NK-92 treated with Interleukin-12 subunit alpha and Interleukin-12 subunit beta, amount 100 ng/mL, for 24 hours (cell line): Measurements from ENCODE around the gene ABCA7.
A peak's percentile ranks its signal among the peaks of the same experiment; 100 is the strongest.

Source experiments
- DNase-seq: peaks from one replicate; lab custom pipeline; 2025; lab: John Stamatoyannopoulos, UW

The ABCA7 gene

GRCh38 chr19:1055886-1056620 lies 16.1 kb downstream of the ABCA7 start:
- DNase-seq, result no peak

GRCh38 chr19:1057176-1057855 lies 17.4 kb downstream of the ABCA7 start:
- DNase-seq, result no peak

DNA sequence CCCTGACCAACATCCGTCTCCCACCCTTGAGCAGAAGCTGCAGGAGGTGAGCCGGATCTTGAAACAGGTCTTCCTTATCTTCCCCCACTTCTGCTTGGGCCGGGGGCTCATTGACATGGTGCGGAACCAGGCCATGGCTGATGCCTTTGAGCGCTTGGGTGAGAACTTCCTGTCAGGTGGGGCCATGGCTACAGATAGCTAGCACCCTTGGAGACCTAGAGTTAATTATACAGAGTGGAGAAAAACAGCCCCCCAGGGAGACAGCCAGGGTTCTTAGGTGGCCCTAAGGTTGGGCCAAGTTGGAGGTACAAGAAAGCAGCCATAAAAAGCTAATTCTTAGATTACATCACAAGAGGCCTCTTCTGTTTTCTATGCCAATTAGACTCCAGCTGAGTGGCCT lies 18.2 kb downstream of the ABCA7 start:
- no peak for DNase-seq

- DNase-seq, result no peak
These were observed 20.8 kb downstream of the ABCA7 start for GRCh38 chr19:1060689-1061088.

- no peak for DNase-seq
These were observed 22.1 kb downstream of the ABCA7 start for GRCh38 chr19:1061987-1062386.

GRCh38 chr19:1062387-1063029 lies 22.6 kb downstream of the ABCA7 start:
- no peak for DNase-seq

DNA sequence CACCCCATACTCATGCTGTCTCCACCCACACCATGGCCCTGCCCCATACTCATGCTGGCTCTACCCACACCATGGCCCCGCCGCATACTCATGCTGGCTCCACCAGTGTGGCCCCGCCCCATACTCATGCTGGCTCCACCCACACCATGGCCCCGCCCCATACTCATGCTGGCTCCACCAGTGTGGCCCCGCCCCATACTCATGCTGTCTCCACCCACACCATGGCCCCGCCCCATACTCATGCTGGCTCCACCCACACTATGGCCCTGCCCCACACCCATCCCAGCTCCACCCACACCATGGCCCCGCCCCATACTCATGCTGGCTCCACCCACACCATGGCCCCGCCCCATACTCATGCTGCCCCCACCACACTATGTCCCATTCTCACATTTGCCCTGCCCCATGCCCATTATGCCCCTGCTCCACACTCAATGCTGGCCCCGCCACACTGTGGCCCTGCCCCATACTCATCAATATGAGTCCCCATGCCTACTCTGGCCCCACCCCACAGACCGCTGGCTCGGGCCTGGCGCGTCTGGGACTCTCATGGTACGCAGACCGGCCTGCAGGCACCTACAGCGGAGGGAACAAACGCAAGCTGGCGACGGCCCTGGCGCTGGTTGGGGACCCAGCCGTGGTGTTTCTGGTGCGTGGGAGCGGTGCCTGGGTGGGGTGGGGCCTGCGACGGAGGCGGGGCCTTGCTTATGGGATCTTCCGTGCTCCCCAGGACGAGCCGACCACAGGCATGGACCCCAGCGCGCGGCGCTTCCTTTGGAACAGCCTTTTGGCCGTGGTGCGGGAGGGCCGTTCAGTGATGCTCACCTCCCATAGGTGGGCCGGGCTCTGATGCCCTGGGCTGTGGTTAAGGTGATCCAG lies 23.4 kb downstream of the ABCA7 start:
- peak; percentile 72 for DNase-seq

DNA sequence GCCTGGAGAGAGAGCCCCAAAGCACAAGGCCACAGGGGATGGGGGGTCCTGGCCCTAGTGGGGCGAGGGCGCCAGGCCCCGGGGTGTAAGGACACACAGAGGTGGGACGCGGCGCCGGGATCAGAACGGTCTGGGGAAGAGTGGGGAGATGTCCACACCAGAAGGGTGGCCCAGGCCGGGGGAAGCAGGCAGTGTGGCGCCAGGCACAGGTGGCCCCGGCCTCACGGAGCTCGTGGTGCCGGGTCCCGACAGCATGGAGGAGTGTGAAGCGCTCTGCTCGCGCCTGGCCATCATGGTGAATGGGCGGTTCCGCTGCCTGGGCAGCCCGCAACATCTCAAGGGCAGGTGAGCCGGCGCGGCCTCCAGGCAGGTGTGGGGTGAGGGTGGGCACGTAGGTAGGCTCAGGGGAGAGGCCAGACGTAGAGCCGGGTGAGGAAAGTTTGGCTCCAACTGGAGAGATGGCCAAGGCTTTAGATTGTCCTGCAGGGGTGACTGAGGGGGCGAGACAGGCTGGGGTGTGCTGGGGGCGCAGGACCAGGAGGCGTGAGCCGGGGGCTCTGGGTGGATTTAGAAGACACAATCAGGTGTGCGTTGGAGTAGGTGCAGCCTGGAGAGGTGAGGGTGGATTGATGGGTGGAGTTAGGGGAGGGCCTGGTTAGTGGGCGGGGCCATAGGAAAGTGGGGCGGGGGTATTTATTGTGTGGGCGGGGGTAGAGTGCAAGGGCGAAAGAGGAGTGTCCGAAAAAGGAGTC lies 24.2 kb downstream of the ABCA7 start:
- no peak for DNase-seq

- DNase-seq, result no peak
These were observed 25.0 kb downstream of the ABCA7 start for GRCh38 chr19:1064661-1065605.

GRCh38 chr19:1065606-1066109 lies 25.8 kb downstream of the ABCA7 start:
- no peak for DNase-seq

GRCh38 chr19:1066251-1066747 lies 26.4 kb downstream of the ABCA7 start:
- no peak for DNase-seq

- peak; percentile 80 for DNase-seq
These were observed 26.9 kb downstream of the ABCA7 start, which contains the start of gene ARHGAP45 for GRCh38 chr19:1066748-1067340. ARHGAP45 (plus strand) TSS chr19:1067167; CDS start chr19:1067406, 239 bp downstream.

DNA sequence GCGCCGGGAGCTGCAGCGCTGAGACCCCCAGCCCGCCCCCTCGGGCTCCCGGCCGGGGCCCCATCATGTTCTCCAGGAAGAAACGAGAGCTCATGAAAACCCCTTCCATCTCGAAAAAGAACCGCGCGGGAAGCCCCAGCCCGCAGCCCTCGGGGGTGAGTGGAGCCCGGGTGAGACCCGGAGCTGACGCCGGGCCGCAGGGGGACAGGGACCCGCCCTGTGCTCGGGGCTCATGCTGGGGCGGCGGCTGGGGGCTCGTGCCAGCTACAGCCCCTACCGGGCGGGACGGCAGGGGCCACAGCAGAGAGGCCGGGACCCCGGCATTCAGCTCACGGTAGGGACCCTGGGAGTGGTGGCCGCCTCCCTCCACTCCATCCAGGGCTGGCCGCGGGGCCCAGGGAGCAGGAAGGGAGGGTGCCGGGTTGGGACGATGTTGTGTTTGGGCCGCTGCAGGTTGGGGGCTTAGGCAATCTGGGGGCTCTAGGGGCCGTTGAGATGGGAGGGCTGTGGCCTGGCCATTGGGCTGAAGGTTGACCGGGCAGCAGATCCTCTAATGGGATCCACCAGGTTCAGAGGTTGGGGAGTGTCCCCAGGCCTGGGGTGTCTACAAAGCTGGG lies 27.5 kb downstream of the ABCA7 start:
- peak; percentile 63 for DNase-seq

DNA sequence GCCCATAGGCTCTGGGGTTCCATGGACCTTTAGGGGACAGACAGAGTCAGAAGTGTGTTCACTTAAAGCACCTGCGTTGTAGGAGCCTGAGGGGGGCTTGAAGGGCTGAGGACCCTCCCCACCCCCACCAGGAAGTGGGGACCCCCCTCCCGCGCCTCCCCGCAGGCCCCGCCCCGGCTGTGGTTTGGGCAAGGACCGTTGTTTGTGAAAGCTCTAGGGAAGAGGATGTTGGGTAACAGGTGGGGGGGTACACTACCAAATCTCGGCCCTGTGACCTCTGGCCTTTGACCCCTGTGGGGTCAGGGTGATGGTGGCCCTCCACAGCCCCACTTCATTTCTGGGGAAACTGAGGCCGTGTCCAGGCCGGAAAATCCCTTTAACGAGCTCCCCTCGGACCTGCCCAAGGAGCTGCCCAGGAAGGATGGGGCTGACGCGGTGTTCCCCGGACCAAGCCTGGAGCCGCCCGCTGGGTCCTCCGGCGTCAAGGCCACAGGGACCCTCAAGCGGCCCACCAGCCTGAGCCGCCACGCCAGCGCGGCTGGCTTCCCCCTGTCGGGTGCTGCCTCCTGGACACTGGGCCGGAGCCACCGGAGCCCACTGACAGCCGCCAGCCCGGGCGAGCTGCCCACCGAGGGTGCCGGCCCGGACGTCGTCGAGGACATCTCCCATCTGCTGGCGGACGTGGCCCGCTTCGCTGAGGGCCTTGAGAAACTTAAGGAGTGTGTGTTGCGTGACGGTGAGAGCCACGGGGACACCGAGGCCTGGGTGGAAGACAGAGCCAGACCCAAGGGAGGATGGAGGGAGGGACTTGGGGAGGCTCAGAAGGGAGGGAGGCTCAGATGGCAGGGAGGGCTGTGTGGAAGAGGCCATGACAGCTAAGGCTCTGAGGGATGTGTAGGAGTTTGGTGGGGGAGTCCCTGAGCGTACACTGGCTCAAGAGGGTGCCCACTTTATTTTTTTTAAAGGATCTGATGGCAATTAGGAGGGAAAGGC lies 28.4 kb downstream of the ABCA7 start:
- peak; percentile 80 for DNase-seq

GRCh38 chr19:1069009-1069779 lies 29.3 kb downstream of the ABCA7 start:
- DNase-seq, result peak; percentile 74

DNA sequence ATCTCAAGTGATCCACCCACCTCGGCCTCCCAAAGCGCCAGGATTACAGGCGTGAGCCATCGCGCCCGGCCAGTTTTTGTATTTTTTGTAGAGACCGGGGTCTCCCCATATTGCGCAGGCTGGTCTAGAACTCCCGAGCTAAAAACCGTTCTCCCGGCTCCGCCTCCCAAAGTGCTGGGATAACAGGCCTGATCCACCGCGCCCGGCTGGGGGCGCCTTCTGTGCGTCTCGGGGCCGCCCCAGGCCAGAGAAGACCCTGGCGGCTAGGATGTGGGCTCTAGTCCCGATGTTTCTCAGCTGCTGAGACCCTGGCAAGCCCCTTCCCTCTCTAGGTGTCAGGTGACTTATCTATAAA lies 30.6 kb downstream of the ABCA7 start:
- DNase-seq, result no peak
